Measurements from ENCODE around the gene FAAP20. TPM values are rescaled to one million over a fixed set of nuclear protein-coding genes. Genes with fewer than 3 reads are reported as not detected.
"Not testable (repeated sequence)": the region's sequence is repeated elsewhere in the genome, so short reads cannot be mapped to it uniquely, and the experiment has no call there.

FAAP20 gene
- total RNA-seq, 4 donors from 2014 or later = 29.8 to 48.0 (median 45.6) TPM

DNA sequence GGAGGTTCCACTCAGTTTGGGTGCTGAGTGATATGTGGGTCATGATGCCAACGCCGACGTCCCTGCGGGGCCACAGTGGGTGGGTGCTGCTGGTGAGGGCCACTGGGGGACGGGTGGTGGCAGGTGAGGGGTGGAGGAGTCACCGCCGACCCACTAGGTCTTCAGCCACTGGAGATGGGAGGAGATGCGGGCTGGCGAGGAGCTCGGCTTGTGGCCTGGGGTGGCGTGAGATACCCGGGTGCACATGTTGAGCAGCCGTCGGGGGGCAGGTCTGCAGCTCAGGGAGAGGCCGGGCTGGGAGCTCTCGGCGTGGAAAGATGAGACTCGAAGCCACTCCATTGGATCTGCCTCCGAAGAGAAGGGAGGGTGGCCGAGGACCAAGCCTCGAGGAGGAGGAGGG lies 40.5 kb downstream of the FAAP20 start:
- DNase-seq (ENCODE audit: low spot score in 2 of 2) = no peak
- intact Hi-C loops (cut with DNase I; ENCODE audit: low total_unique reads) = no loop called here
- TF ChIP-seq, protein P1, sequence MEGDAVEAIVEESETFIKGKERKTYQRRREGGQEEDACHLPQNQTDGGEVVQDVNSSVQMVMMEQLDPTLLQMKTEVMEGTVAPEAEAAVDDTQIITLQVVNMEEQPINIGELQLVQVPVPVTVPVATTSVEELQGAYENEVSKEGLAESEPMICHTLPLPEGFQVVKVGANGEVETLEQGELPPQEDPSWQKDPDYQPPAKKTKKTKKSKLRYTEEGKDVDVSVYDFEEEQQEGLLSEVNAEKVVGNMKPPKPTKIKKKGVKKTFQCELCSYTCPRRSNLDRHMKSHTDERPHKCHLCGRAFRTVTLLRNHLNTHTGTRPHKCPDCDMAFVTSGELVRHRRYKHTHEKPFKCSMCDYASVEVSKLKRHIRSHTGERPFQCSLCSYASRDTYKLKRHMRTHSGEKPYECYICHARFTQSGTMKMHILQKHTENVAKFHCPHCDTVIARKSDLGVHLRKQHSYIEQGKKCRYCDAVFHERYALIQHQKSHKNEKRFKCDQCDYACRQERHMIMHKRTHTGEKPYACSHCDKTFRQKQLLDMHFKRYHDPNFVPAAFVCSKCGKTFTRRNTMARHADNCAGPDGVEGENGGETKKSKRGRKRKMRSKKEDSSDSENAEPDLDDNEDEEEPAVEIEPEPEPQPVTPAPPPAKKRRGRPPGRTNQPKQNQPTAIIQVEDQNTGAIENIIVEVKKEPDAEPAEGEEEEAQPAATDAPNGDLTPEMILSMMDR (IDR thresholded peaks at IDR 0.05) = no peak
- TF ChIP-seq POLR2A (IDR thresholded peaks at IDR 0.05) = no peak
- H3K4me3 ChIP-seq (ENCODE audit: low read depth, poor library complexity, severe bottlenecking) = no peak overlapping the region
- WGBS, 2 donors = 93 to 94% methylated on average over 21 of the region's 21 CpGs

DNA sequence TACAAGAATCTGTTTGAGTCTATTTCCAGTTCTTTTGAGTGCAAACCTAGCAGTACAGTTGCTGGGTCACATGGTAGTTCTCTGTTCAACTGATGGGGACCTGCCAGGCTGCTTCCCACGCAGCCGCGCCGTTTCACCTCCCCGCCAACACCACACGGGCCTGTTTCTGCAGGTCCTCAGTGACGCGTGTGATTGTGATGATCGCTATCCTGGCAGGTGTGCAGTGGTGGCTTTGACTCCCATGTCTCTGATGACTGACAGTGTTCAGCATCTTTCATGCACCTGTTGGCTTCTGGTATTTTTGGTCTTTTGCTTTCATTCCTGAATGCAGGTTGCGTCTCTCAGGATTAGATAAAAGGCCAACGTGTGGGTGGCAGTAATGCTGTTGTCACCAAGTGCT lies 41.6 kb downstream of the FAAP20 start:
- DNase-seq (ENCODE audit: low spot score in 2 of 2) = no peak
- WGBS, 2 donors = 53 to 60% methylated on average over 11 of the region's 11 CpGs
- H3K4me3 ChIP-seq (ENCODE audit: low read depth, poor library complexity, severe bottlenecking) = no peak overlapping the region
- intact Hi-C loops (cut with DNase I; ENCODE audit: low total_unique reads) = no loop called here
- TF ChIP-seq, protein P1 (IDR thresholded peaks at IDR 0.05) = no peak
- no peak for TF ChIP-seq POLR2A (IDR thresholded peaks at IDR 0.05)

DNA sequence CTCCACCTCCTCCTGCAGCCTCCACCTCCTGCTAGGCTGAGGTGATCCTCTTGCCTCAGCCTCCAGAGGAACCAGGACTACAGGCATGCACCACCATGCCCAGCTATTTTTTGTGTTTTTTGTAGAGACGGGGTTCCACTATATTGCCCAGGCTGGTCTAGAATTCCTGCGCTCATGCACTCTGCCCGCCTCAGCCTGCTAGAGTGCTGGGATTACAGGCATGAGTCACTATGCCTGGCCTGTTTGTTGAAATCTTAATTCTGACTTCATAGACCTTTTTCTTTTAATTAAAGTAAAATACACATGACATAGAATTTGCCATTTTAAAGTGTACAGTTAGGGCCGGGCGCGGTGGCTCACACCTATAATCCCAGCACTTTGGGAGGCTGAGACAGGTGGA lies 42.7 kb downstream of the FAAP20 start:
- no peak for DNase-seq (ENCODE audit: low spot score in 2 of 2)
- TF ChIP-seq, protein P1 (IDR thresholded peaks at IDR 0.05) = no peak
- TF ChIP-seq POLR2A (IDR thresholded peaks at IDR 0.05) = no peak
- H3K4me3 ChIP-seq (ENCODE audit: low read depth, poor library complexity, severe bottlenecking) = no peak overlapping the region
- intact Hi-C loops (cut with DNase I; ENCODE audit: low total_unique reads) = no loop called here
- 77 to 83% methylated on average over 6 of the region's 6 CpGs for WGBS, 2 donors

DNA sequence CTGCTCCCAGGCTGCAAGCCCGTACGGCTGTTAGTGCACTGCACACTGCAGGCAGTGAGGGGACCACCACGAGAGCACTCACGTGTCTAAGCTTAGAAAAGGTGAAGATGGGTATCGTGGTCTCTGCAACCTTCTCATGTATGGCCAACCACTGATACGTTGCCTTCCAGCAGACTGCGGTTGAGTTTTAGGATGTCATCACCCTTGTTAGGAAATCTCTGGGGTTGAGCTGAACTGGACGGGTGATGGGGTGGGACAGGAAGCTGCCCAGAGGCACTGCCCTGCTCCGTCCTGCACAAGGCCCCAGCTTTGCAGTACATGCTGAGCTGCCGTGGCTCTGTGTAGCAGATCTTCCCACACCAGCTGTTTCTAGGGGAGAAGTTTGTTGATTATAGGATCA lies 43.3 kb downstream of the FAAP20 start:
- no peak overlapping the region for H3K4me3 ChIP-seq (ENCODE audit: low read depth, poor library complexity, severe bottlenecking)
- no peak for DNase-seq (ENCODE audit: low spot score in 2 of 2)
- intact Hi-C loops (cut with DNase I; ENCODE audit: low total_unique reads) = no loop called here
- no peak for TF ChIP-seq POLR2A (IDR thresholded peaks at IDR 0.05)
- TF ChIP-seq, protein P1 (IDR thresholded peaks at IDR 0.05) = no peak
- 74 to 83% methylated on average over 10 of the region's 10 CpGs for WGBS, 2 donors

DNA sequence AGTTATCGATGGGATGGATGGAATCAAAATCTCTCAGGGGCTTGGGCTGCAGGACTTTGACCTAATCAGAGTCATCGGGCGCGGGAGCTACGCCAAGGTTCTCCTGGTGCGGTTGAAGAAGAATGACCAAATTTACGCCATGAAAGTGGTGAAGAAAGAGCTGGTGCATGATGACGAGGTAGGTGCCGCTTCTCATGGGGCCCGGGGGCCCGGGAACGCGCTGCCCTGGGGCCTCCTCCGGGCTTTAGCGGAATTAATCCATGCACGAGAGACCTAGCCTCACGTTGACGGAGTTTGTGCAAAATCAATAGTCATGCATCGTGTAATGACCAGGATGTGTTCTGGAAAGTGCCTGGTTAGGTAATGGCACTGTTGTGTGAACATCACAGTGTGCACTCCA lies 43.8 kb downstream of the FAAP20 start:
- DNase-seq (ENCODE audit: low spot score in 2 of 2) = no peak
- TF ChIP-seq, protein P1 (IDR thresholded peaks at IDR 0.05) = no peak
- no peak for TF ChIP-seq POLR2A (IDR thresholded peaks at IDR 0.05)
- no peak overlapping the region for H3K4me3 ChIP-seq (ENCODE audit: low read depth, poor library complexity, severe bottlenecking)
- intact Hi-C loops (cut with DNase I; ENCODE audit: low total_unique reads) = no loop called here
- 82 to 89% methylated on average over 19 of the region's 19 CpGs for WGBS, 2 donors

DNA sequence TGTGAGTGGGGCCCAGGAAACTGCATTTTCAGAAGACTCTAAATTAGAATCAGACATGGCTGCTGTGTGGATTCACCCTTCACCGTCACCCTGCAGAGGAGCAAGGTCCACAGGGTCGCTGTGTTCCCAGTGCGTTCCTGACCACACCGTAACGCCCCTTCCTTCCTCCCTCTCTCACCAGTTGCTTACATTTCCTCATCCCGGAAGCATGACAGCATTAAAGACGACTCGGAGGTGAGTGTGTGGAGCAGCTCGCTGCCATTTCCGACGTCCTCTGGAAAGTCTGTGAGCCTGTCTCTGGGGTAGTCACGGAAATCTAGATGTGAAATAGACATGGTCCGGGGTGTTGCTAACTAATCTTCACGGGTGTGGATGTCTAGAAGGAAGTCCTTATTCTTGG lies 45.9 kb downstream of the FAAP20 start:
- WGBS, 2 donors = 72 to 80% methylated on average over 14 of the region's 14 CpGs
- no peak for TF ChIP-seq POLR2A (IDR thresholded peaks at IDR 0.05)
- TF ChIP-seq, protein P1 (IDR thresholded peaks at IDR 0.05) = no peak
- H3K4me3 ChIP-seq (ENCODE audit: low read depth, poor library complexity, severe bottlenecking) = no peak overlapping the region
- intact Hi-C loops (cut with DNase I; ENCODE audit: low total_unique reads) = no loop called here
- no peak for DNase-seq (ENCODE audit: low spot score in 2 of 2)

DNA sequence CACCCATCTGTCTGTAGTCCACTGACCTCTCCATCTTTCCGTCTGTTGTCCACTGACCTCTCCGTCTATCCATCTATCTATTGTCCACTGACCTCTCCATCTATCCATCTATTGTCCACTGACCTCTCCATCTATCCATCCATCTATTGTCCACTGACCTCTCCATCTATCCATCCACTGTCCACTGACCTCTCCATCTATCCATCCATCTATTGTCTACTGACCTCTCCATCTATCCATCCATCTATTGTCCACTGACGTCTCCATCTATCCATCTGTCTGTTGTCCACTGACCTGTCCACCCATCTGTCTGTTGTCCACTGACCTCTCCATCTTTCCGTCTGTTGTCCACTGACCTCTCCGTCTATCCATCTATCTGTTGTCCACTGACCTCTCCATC lies 46.7 kb downstream of the FAAP20 start:
- 93 to 96% methylated on average over 5 of the region's 5 CpGs for WGBS, 2 donors

More for the DNA sequence above, 46.7 kb downstream of the FAAP20 start:
- H3K4me3 ChIP-seq (ENCODE audit: low read depth, poor library complexity, severe bottlenecking); intact Hi-C loops (cut with DNase I; ENCODE audit: low total_unique reads); DNase-seq (ENCODE audit: low spot score in 2 of 2): not testable (repeated sequence)

Data from lower leg skin (tissue), 4 donors.